NB4 (cell line): ENCODE results near the gene ETV3L.

Experiments
- CTCF ChIP-seq: IDR thresholded peaks from one replicate; pipeline ENCODE4 v1.5.1; 2012; ENCODE audit warnings: low read depth, low read length
- MYC ChIP-seq: IDR thresholded peaks from 2 replicates; pipeline ENCODE4 v1.6.1; 2011; ENCODE audit warnings: low read depth, low read length
- POLR2A ChIP-seq: IDR thresholded peaks from 2 replicates; pipeline ENCODE4 v1.6.1; 2011; ENCODE audit warnings: mild to moderate bottlenecking; ENCODE audit not compliant: insufficient read length; ENCODE audit errors: extremely low read depth
- TF ChIP-seq, protein P1 (sequence below): IDR thresholded peaks from 2 replicates; pipeline ENCODE4 v1.6.1; 2011; ENCODE audit warnings: low read depth, low read length

- TF ChIP-seq CTCF, result no peak
- TF ChIP-seq, protein P1, sequence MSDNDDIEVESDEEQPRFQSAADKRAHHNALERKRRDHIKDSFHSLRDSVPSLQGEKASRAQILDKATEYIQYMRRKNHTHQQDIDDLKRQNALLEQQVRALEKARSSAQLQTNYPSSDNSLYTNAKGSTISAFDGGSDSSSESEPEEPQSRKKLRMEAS, result no peak
- no peak for TF ChIP-seq POLR2A
- TF ChIP-seq MYC, result no peak
Observed at GRCh38 chr1:157119008-157119407, 19.4 kb upstream of the ETV3L start.
